Memory B cell (primary cell): ENCODE measurements around the gene YY1AP1.
"Not testable (repeated sequence)": the region's sequence is repeated elsewhere in the genome, so short reads cannot be mapped to it uniquely, and the experiment has no call there.

Experiments
- ATAC-seq: fragments of 150-1000 bp; cut with Tn5 transposase; 2 replicates; pipeline ENCODE4 v1.10.0; 2021; ENCODE audit warnings: low read depth, mild to moderate bottlenecking, moderate library complexity
- DNase-seq, 2 donors: peaks; one replicate each; pipeline ENCODE4 v3.0.0; 2022; ENCODE audit warnings: low spot score in 2 of 2
- H3K27ac Mint-ChIP-seq: one replicate; pipeline ENCODE4 v1.8.0; 2022; ENCODE audit warnings: mild to moderate bottlenecking, moderate library complexity, mixed read lengths
- H3K27me3 Mint-ChIP-seq: one replicate; pipeline ENCODE4 v1.8.0; 2022; ENCODE audit warnings: mixed read lengths
- H3K36me3 Mint-ChIP-seq: one replicate; pipeline ENCODE4 v1.8.0; 2022; ENCODE audit warnings: mild to moderate bottlenecking, mixed read lengths
- H3K4me1 Mint-ChIP-seq: one replicate; pipeline ENCODE4 v1.8.0; 2022; ENCODE audit warnings: mixed read lengths
- H3K4me3 Mint-ChIP-seq: one replicate; pipeline ENCODE4 v1.8.0; 2022; ENCODE audit warnings: mild to moderate bottlenecking, moderate library complexity, mixed read lengths
- H3K9me3 Mint-ChIP-seq: one replicate; pipeline ENCODE4 v1.8.0; 2022; ENCODE audit warnings: mixed read lengths

YY1AP1 gene

DNA sequence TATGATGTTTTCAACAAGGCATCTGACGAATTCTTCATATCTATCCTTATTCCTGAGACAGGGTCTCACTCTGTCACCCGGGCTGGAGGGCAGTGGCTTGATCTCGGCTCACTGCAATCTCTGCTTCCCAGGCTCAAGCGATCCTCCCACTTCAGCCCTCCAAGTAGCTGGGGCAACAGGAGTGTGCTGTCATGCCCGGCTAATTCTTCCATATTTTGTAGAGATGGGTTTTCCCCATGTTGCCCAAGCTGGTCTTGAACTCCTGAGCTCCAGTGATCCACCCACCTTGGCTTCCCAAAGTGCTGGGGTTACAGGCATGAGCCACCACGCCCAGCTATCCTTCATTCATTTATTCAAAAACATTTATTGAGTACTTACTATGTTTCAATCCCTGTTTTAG lies 8.0 kb downstream of the YY1AP1 start:
- ATAC-seq (no peak), DNase-seq (no peak)
- no peak overlapping the region for H3K4me3 Mint-ChIP-seq
- H3K36me3 Mint-ChIP-seq = peaks cover 24% of the 10 kb centered on the region
- peaks cover 12% of the 10 kb centered on the region for H3K4me1 Mint-ChIP-seq
- no peaks in the 10 kb centered on the region for H3K27me3 Mint-ChIP-seq
- no peak overlapping the region for H3K27ac Mint-ChIP-seq
- no peaks in the 10 kb centered on the region for H3K9me3 Mint-ChIP-seq

DNA sequence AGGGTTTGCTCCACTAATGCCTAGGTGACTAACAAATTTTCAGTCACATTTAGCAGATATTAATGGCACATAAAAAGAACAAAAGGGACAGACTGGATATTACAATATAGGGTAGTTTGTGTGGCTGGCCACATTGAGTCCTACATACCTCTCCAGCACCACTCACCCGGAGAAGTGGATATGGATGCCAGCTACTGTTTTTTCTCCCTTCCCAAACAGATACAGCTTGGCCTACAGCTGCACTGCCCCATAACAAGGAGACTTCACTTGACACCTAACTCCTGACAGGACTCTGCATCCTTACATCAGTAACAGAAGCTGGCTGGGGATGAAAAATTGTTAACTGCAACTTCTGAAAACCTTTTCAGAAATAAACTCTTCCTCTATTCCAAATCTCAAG lies 9.6 kb downstream of the YY1AP1 start:
- not testable (repeated sequence) for H3K4me3 Mint-ChIP-seq, H3K27ac Mint-ChIP-seq, H3K9me3 Mint-ChIP-seq, ATAC-seq, H3K27me3 Mint-ChIP-seq, DNase-seq, H3K4me1 Mint-ChIP-seq
- H3K36me3 Mint-ChIP-seq = peaks cover 27% of the 10 kb centered on the region

DNA sequence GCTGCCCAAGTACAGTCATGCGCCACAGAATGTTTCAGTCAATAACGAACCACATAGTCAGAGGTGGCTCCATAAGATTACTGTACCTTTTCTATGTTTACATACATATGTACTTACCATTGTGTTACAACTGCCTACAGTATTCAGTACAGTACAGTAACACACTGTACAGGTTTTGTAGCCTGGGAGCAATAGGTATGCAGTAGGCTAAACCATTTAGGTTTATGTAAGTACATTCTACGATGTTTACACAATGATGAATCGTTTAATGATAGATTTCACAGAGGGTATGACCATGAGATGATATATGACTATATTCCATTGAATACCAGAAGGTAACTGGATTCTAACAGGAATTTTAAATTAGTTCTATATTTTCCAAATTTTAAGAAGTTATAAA lies 10.5 kb downstream of the YY1AP1 start:
- no peak for ATAC-seq
- Mint-ChIP-seq H3K27me3 (no peaks in the 10 kb centered on the region), H3K36me3 (peaks cover 30% of the 10 kb centered on the region), H3K4me3 (no peak overlapping the region), H3K4me1 (no peaks in the 10 kb centered on the region), H3K9me3 (no peaks in the 10 kb centered on the region), H3K27ac (no peak overlapping the region)
- DNase-seq = no peak

DNA sequence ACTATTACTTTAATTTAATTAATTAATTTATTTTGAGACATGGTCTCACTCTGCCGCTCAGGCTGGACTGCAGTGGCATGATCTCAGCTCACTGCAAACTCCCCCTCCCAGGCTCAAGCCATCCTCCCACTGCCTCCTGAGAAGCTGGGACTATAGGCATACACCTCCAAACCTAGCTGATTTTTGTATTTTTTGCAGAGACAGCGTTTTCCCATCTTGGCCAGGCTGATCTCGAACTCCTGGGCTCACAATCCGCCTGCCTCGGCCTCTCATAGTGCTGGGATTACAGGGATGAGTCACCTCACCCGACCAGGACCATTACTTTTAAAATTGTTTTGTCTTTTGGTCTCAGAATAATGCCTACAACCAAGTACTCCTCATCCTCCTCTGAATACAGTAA lies 15.6 kb downstream of the YY1AP1 start:
- ATAC-seq = no peak
- Mint-ChIP-seq H3K27me3 (no peaks in the 10 kb centered on the region), H3K36me3 (peaks cover 43% of the 10 kb centered on the region), H3K9me3 (no peaks in the 10 kb centered on the region), H3K4me1 (no peaks in the 10 kb centered on the region), H3K4me3 (no peak overlapping the region), H3K27ac (no peak overlapping the region)
- no peak for DNase-seq

DNA sequence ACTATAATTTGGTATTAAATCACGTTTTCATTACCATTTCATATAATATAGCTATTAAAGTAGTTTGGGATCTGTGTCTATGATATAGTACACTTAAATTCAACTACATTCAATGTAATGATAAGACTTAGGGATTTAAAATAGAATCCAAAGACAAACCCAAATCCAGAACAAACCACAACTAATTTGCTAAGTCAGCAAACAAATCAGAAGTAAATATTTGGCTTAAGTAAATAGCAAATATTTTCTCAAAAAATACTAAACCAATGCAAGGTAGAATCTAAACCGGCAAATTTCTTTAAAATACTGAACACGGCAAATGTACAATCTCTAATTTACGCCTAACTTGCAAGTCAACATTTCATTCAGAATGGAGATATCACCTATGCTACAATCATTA lies 16.8 kb downstream of the YY1AP1 start:
- Mint-ChIP-seq H3K36me3 (peaks cover 40% of the 10 kb centered on the region), H3K27ac (no peak overlapping the region), H3K4me1 (no peaks in the 10 kb centered on the region), H3K4me3 (no peak overlapping the region), H3K9me3 (no peaks in the 10 kb centered on the region), H3K27me3 (no peaks in the 10 kb centered on the region)
- no peak for ATAC-seq
- no peak for DNase-seq

DNA sequence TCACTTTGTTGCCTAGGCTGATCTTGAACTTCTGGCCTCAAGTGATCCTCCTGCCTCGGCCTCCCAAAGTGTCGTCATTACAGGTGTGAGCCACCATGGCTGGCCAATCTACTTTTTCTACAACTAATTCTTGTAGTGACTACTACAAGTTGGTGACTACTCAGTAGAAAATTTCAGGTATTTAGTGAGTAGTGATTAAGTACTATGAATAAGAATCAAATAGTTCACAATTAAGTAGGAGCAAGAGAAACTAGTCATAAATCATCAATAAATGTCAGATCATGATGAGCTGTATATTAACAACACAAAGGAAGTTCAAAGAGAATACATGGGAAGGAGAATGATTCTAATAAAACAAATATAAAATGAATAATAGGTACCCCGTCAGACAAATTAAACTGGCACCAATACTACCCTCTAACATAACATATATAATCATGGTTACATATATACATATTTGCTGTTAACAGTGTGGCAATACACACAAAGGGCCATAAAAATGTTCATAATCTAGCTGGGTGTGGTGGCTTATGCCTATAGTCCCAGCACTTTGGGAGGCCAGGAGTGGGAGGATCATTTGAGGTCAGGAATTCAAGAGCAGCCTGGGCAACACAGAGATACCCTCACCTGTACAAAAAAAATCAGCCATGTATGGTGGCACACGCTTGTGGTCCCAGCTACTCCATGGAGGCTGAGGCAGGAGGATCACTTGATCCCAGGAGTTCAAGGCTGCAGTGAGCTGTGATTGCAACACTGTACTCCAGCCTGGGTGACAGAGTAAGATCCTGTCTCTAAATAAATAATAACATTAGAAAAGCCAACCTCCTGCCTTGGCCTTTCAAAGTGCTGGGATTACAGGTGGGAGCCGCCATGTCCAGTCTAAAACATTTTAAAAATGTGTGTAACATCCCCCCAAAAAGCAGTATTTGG lies 19.1 kb downstream of the YY1AP1 start:
- no peaks in the 10 kb centered on the region for H3K9me3 Mint-ChIP-seq
- H3K4me3 Mint-ChIP-seq = no peak overlapping the region
- H3K27ac Mint-ChIP-seq = no peak overlapping the region
- no peak for ATAC-seq
- DNase-seq = no peak
- H3K27me3 Mint-ChIP-seq = no peaks in the 10 kb centered on the region
- H3K36me3 Mint-ChIP-seq = peaks cover 32% of the 10 kb centered on the region
- H3K4me1 Mint-ChIP-seq = no peaks in the 10 kb centered on the region

DNA sequence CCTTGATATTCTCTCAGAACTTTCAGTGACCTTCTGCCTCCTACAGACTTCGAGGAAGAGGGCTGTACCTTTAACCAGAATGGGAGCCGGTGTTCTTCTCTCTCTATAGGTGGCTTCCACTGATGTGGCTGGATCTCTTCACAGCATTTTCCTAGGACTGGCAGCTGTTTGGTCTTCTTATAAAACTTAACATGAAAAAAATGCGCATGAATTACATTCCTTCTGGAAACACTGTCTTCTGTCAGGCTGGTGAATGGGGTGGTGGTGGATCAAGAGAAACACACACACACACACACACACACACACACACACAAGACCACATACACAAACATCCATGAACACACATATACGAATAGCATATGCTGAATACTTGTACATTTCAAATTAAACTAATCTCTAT lies 27.3 kb downstream of the YY1AP1 start:
- not testable (repeated sequence) for H3K4me3 Mint-ChIP-seq, H3K27ac Mint-ChIP-seq, H3K27me3 Mint-ChIP-seq, H3K9me3 Mint-ChIP-seq, DNase-seq, H3K4me1 Mint-ChIP-seq, ATAC-seq
- peaks cover 38% of the 10 kb centered on the region for H3K36me3 Mint-ChIP-seq

DNA sequence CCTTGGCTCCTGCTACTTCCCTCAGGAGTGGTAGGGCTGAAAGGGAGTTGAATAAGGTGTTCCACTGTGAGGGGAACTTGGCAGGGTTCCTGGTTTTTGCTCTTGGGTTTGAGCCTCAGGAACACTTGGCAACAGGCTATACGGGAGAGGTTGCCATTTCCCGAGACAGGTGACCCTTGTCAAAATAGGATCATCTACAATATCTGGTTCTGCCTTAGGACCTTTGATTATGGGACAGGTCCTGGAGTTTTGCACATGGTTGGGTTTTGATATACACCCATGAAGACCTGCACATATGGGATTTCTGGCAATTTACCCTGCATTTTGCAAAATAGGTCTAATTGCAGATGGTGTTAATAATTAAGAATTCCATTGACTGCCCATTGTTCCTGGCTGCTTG lies 31.1 kb downstream of the YY1AP1 start:
- Mint-ChIP-seq H3K27ac (no peak overlapping the region), H3K27me3 (no peaks in the 10 kb centered on the region), H3K4me3 (no peak overlapping the region), H3K9me3 (no peaks in the 10 kb centered on the region), H3K4me1 (no peaks in the 10 kb centered on the region), H3K36me3 (peaks cover 30% of the 10 kb centered on the region)
- DNase-seq (no peak), ATAC-seq (no peak)

DNA sequence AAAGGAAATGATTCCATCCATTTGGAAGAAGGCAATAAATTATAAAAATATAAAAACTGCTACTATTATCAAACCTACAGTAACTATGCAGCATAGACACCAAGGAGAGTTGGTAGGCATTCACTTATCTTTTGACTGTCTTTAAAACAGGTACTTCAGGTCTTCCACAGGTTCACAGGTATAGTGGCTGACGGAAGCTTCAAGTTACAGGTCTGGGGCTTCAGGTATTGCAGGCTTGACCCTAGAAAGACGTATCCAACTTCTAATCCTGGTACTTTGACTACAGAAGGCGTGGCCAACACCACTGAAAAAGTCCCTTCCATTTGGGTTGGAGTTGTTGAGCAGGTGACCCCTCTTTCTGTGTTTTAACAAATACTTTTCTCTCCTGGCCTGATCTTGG lies 35.6 kb downstream of the YY1AP1 start:
- no peaks in the 10 kb centered on the region for H3K27me3 Mint-ChIP-seq
- peaks cover 3% of the 10 kb centered on the region for H3K9me3 Mint-ChIP-seq
- no peak overlapping the region for H3K27ac Mint-ChIP-seq
- ATAC-seq = no peak
- H3K36me3 Mint-ChIP-seq = peaks cover 2% of the 10 kb centered on the region
- no peak overlapping the region for H3K4me3 Mint-ChIP-seq
- H3K4me1 Mint-ChIP-seq = peaks cover 4% of the 10 kb centered on the region
- DNase-seq = no peak

DNA sequence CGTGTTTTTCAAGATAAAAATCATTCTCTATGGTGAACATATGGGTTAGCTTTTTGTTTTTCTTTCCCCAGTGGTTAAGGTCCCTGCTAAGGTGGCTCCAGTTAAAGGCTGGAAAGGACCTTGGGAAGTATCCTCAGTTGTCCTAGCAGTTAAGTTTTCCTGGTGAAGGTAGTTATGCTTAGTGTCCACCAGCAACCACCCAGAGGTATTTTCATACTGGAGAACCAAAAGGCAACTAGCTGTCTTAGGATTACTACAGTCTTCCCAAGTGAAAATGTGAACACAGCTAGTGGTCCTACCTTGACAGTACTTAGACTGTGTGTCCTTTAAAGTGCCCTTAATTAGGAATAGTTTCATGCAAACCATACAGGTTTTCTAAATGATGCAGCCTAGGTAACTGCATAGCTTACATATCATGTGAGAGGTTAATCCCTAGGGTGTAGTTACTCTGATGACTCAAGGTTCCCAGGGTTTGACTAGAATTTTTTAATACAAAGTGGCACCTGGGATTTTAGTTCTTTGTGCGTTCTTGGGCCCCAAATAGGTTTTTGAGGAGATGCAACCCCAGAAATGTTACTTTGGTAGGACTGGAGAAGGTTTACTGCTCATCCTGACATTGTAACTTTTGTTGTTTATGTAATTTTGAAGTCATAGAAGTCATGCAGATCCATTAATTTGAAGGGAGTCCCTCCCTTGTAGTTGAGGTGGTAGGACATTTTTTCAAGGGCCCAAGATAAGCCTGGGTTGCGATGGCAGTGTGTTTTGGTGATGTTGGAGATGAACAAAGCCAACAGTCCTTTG lies 36.5 kb downstream of the YY1AP1 start:
- Mint-ChIP-seq H3K36me3 (peaks cover 2% of the 10 kb centered on the region), H3K4me3 (no peak overlapping the region), H3K27me3 (no peaks in the 10 kb centered on the region), H3K4me1 (peaks cover 4% of the 10 kb centered on the region), H3K9me3 (peaks cover 3% of the 10 kb centered on the region), H3K27ac (no peak overlapping the region)
- ATAC-seq (no peak), DNase-seq (no peak)

DNA sequence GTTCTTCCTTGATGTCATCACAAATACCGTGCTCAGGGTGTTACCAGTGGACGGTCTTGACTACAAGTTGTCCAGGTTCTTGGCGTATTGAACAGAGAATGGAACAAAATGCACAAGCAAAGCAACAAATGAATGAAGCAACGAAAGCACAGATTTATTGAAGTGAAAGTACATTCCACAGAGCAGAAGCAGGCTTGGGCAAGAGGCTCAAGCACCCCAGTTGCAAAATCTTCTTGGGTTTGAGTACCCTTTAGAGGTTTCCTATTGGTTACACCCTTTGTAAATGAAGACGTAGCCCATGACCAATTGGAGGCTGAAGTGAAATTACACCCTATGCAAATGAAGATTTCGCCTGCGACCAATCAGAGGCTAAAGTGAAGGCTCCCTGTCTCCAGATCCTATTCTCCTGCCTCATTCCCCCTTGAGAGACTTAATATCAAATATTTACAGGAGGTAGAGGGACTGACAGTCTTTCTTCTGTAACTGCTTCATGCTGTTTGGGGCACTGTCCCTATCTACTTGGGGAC lies 38.3 kb downstream of the YY1AP1 start:
- H3K9me3 Mint-ChIP-seq = peaks cover 3% of the 10 kb centered on the region
- H3K36me3 Mint-ChIP-seq = peaks cover 2% of the 10 kb centered on the region
- DNase-seq (no peak), ATAC-seq (no peak)
- no peaks in the 10 kb centered on the region for H3K27me3 Mint-ChIP-seq
- H3K4me1 Mint-ChIP-seq = peaks cover 8% of the 10 kb centered on the region
- no peak overlapping the region for H3K4me3 Mint-ChIP-seq
- H3K27ac Mint-ChIP-seq = no peak overlapping the region

DNA sequence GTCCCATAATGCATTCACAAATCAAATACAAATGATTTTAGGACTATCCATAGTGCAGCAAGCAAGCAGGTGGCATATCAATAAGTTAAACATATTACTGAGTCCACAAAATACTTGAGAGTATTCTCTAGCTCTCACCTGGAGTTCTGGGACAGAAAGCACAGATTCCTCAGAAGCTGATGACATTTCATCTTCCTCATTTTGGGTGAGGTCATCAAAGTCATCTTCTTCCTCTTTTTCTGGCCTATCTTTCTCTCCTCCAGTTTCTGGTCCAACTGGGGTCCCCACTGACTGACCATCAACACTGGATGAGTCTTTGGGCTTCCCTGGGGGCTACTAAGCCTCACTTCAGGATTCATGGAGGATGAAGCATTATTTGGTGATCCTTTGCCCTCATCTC lies 38.9 kb downstream of the YY1AP1 start:
- H3K27me3 Mint-ChIP-seq = no peaks in the 10 kb centered on the region
- H3K27ac Mint-ChIP-seq = no peak overlapping the region
- ATAC-seq = peak; percentile 53
- H3K9me3 Mint-ChIP-seq = peaks cover 3% of the 10 kb centered on the region
- peaks cover 9% of the 10 kb centered on the region for H3K4me1 Mint-ChIP-seq
- peaks cover 2% of the 10 kb centered on the region for H3K36me3 Mint-ChIP-seq
- H3K4me3 Mint-ChIP-seq = no peak overlapping the region
- no peak for DNase-seq

DNA sequence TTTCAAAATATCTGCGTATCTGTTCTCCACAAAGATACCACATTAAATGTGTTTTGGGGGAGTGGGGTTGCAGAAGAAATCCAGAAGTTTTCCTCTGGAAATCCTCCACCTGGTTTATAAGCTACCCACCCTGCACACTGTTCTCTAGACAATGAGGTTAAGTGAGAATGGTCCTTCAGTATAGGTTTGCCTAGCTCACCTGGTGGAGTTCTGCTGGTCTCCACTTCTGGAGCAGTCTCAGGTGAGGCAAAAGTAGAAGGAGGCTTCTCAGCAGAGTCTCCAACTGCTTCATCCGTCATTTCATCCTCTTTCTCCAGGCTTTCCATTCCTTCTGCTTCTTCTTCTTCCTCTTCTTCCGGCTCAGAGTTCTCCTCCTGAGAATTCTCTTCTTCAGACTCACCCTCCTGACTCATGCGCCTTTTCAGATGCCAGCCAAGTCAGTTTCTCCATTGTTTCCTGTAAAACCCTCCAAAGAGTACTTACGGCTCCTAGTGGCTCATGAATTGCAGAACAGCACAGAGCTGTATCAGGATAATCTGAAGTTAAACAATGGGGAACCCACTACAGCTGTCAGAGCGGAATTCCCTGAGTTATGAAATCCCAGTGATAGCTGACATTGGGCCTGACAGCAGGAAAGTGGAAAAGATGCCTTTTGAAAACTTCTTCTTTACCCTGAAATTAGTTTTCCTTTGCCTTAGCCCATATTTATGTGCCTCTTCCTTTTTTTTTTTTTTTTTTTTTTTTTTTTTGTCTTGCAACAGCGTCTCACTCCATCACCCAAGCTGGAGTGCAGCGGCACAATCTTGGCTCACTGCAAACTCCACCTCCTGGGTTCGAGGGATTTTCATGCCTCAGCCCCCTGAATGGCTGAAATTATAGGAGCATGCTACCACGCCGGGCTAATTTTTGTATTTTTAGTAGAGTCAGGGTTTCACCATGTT lies 40.1 kb downstream of the YY1AP1 start:
- H3K9me3 Mint-ChIP-seq = peaks cover 3% of the 10 kb centered on the region
- no peak overlapping the region for H3K27ac Mint-ChIP-seq
- ATAC-seq (no peak), DNase-seq (no peak)
- peaks cover 9% of the 10 kb centered on the region for H3K4me1 Mint-ChIP-seq
- no peaks in the 10 kb centered on the region for H3K27me3 Mint-ChIP-seq
- H3K4me3 Mint-ChIP-seq = no peak overlapping the region
- peaks cover 2% of the 10 kb centered on the region for H3K36me3 Mint-ChIP-seq
